HEK293T (cell line): Measurements from ENCODE around the gene PCDHGA3.

Source experiments
- ELF4 ChIP-seq: fragments of 450-650 bp; IDR thresholded peaks from 2 replicates; pipeline ENCODE4 v1.6.1; 2017; ENCODE audit warnings: antibody characterized with exemption
- HDGF ChIP-seq: fragments of 450-650 bp; IDR thresholded peaks from 2 replicates; pipeline ENCODE4 v1.6.1; 2017; ENCODE audit warnings: antibody characterized with exemption, borderline replicate concordance

DNA sequence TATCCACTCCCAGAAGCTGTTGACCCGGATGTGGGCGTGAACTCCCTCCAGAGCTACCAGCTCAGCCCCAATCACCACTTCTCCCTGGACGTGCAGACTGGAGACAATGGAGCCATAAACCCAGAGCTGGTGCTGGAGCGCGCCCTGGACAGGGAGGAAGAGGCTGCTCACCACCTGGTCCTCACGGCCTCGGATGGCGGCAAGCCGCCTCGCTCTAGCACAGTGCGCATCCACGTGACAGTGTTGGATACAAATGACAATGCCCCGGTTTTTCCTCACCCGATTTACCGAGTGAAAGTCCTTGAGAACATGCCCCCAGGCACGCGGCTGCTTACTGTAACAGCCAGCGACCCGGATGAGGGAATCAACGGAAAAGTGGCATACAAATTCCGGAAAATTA lies 49.6 kb downstream of the PCDHGA3 start:
- TF ChIP-seq HDGF, result no peak
- no peak for TF ChIP-seq ELF4
